ENCODE results near the gene SYT1. TPM values are rescaled to one million over a fixed set of nuclear protein-coding genes. Genes with fewer than 3 reads are reported as not detected.

Gene SYT1
- 10 to 100 TPM in 3 of 7 donors, 1 to 10 TPM in 3, under 1 TPM in 1; 0.45 to 18.3 (median 9.7) TPM for total RNA-seq
- polyA plus RNA-seq: 10 to 100 TPM in 1 of 2 donors, 1 to 10 TPM in 1; 4.2 to 11.0 TPM
- long read RNA-seq, donor 1, full-length matches to known transcripts: 1 of 3 reads
- long read RNA-seq, donor 1, partial matches to known transcripts: 0 of 3 reads
- long read RNA-seq, donor 1, other reads (novel, unspliced or antisense): 2 of 3 reads
- long read RNA-seq, donor 2, full-length matches to known transcripts: 3 of 3 reads
- long read RNA-seq, donor 2, partial matches to known transcripts: 0 of 3 reads
- long read RNA-seq, donor 2, other reads (novel, unspliced or antisense): 0 of 3 reads
- long read RNA-seq, donor 3: 0 reads

DNA sequence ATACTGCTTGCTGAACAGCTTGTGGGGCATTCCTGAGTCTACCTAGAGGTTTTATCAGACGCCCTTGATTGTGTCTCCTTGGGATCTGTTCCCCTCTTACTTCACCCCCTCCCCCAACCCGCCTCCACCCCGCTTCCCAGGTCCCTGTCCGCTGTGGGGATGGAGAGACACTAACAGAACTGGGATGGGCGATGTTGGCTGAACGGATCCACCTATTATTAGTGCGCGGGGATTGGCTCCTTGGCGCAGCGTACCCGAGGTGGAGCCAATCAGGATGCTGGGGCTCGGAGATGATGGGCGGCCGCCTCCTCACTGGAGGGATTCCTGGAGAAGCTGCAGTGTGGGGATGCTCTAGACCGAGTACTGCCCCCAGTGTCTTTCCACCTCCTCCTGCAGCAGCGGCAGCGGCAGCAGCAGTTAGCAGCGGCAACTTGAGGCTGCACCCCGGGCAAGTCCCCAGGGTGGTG lies at the start of gene SYT1:
Gene SYT1 (plus strand): TSS at position 372 of the 467 bp plus-strand sequence.
- 0 to 1% (median 0%) methylated on average over 18 to 19 of the region's 19 CpGs for WGBS, 3 donors
- TF ChIP-seq, protein P1, sequence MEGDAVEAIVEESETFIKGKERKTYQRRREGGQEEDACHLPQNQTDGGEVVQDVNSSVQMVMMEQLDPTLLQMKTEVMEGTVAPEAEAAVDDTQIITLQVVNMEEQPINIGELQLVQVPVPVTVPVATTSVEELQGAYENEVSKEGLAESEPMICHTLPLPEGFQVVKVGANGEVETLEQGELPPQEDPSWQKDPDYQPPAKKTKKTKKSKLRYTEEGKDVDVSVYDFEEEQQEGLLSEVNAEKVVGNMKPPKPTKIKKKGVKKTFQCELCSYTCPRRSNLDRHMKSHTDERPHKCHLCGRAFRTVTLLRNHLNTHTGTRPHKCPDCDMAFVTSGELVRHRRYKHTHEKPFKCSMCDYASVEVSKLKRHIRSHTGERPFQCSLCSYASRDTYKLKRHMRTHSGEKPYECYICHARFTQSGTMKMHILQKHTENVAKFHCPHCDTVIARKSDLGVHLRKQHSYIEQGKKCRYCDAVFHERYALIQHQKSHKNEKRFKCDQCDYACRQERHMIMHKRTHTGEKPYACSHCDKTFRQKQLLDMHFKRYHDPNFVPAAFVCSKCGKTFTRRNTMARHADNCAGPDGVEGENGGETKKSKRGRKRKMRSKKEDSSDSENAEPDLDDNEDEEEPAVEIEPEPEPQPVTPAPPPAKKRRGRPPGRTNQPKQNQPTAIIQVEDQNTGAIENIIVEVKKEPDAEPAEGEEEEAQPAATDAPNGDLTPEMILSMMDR (IDR thresholded peaks at IDR 0.05): no peak
- no peak for TF ChIP-seq EP300 (IDR thresholded peaks at IDR 0.05)
- TF ChIP-seq POLR2A (IDR thresholded peaks at IDR 0.05): no peak
- peak; percentile 30 to 76 (median 76) for DNase-seq
- Histone ChIP-seq H3K27ac (peak within 1 kb of the TSS in 1 of 2 donors; percentile 71), H3K36me3 (no peaks in the 10 kb centered on the region), H3K4me1 (ENCODE audit: insufficient read depth) (no peaks in the 10 kb centered on the region), H3K4me3 (peak within 1 kb of the TSS; percentile 60), H3K9me3 (no peaks in the 10 kb centered on the region), H3K27me3 (no peaks in the 10 kb centered on the region)
- intact Hi-C loops (cut with DNase I): no loop called here

GRCh38 chr12:78818487-78818886 lies 46.1 kb upstream of the SYT1 start:
- H3K27me3 ChIP-seq: no peaks in the 10 kb centered on the region
- TF ChIP-seq EP300 (IDR thresholded peaks at IDR 0.05): no peak
- TF ChIP-seq, protein P1 (IDR thresholded peaks at IDR 0.05): no peak
- intact Hi-C loops (cut with DNase I): no loop called here
- no peak overlapping the region for H3K27ac ChIP-seq
- H3K4me3 ChIP-seq: no peak overlapping the region
- WGBS, 3 donors: 59 to 60% (median 59%) methylated on average over 5 of the region's 5 CpGs
- H3K4me1 ChIP-seq (ENCODE audit: insufficient read depth): no peaks in the 10 kb centered on the region
- no peaks in the 10 kb centered on the region for H3K36me3 ChIP-seq
- no peaks in the 10 kb centered on the region for H3K9me3 ChIP-seq
- DNase-seq: no peak

GRCh38 chr12:78820946-78821345 lies 43.6 kb upstream of the SYT1 start:
- no peak for DNase-seq
- Histone ChIP-seq H3K9me3 (no peaks in the 10 kb centered on the region), H3K36me3 (no peaks in the 10 kb centered on the region), H3K4me1 (ENCODE audit: insufficient read depth) (no peaks in the 10 kb centered on the region), H3K27me3 (no peaks in the 10 kb centered on the region), H3K4me3 (no peak overlapping the region), H3K27ac (no peak overlapping the region)
- 82 to 92% (median 89%) methylated on average over 2 of the region's 2 CpGs for WGBS, 3 donors
- TF ChIP-seq EP300 (IDR thresholded peaks at IDR 0.05): no peak
- TF ChIP-seq, protein P1 (IDR thresholded peaks at IDR 0.05): no peak
- no peak for TF ChIP-seq POLR2A (IDR thresholded peaks at IDR 0.05)
- intact Hi-C loops (cut with DNase I): no loop called here

DNA sequence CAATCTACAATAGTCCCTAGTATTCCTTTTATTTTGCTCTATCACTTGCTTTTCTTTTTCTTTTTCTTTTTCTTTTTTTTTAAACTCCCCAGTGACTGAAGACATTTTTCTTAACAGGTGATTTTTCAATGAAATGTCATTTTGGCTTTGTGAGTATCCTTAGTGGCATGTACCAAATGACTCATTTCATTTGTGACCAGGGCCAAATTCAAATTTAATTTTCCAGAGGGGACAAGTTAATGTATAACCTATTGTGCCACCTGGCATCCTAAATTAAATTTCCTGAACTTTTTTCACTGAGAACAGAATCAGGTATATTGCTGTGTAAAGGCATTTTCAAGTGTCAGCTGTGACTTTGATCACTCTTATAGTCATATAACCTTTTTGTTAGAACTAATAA lies 39.7 kb upstream of the SYT1 start:
- no peaks in the 10 kb centered on the region for H3K27me3 ChIP-seq
- no peak overlapping the region for H3K27ac ChIP-seq
- intact Hi-C loops (cut with DNase I): no loop called here
- H3K9me3 ChIP-seq: no peaks in the 10 kb centered on the region
- no peaks in the 10 kb centered on the region for H3K4me1 ChIP-seq (ENCODE audit: insufficient read depth)
- DNase-seq: no peak
- H3K36me3 ChIP-seq: no peaks in the 10 kb centered on the region
- TF ChIP-seq POLR2A (IDR thresholded peaks at IDR 0.05): no peak
- TF ChIP-seq, protein P1 (IDR thresholded peaks at IDR 0.05): no peak
- no peak for TF ChIP-seq EP300 (IDR thresholded peaks at IDR 0.05)
- H3K4me3 ChIP-seq: no peak overlapping the region
